IPS-NIHi7 (cell line): ENCODE results near the gene DAND5.
A peak's percentile ranks its signal among the peaks of the same experiment; 100 is the strongest.

Experiments used
- DNase-seq: peaks from one replicate; pipeline ENCODE4 v3.0.0; 2012; ENCODE audit warnings: mixed read lengths; ENCODE audit errors: extremely low spot score

Gene DAND5

DNA sequence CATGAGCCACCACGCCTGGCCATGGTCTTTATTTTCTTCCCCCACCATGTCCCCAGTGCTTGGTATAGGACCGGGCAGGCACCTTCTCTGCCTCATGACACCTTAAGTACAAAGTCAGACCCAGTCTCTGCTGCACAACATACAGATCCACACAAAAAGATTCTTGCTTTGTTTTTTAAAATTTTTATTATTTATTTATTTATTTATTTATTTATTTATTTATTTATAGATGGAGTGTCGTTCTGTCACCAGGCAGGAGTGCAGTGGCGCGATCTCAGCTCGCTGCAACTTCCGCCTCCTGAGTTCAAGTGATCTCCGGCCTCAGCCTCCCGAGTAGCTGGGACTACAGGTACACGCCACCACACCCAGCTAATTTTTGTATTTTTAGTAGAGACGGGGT lies 23.4 kb downstream of the DAND5 start:
- DNase-seq, result no peak

- no peak for DNase-seq
Measured at GRCh38 chr19:12993562-12993961, 24.2 kb downstream of the DAND5 start.

DNA sequence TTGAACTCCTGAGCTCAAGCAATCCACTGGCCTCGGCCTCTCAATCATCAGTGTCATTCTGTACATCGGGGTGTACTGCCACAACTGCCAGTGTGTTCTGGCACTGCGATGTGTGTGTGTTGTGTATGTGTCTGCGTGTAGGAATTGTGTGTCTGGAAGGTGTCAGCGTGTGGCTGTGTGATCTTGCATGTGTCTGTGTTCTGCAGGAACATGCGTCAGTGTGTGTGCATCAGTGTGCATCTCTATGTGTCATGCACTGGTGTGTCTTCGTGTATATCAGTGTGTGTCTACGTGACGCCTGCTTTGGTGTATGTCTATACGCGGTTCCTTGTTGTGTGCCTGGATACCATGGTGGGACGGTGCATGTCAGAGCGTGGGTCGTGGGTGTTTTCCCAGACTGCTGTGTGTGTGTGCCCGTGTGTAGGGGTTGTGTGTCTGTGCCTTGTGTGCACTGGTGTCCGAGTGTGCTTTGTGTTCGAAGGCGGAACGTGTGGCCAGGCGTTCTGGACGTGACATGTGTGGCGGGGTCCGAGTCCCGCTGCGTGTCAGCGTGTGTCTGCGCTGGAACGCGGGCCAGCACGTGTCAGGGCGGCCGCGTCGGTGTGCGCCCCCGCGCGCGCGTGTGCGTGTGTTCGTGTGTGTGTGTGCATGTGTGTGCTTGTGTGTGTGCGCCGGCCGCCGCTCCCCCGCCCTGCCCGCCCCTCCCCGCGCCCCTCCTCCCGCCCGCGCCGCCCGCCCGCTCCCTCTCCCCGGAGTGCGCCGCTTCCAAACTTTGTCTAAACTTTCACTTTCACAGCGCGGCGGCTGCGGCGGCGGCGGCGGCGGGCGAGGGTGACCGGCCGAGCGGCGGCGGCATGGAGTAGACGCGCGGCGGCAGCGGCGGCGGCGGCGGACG lies 25.6 kb downstream of the DAND5 start, which contains the start of gene NFIX:
NFIX (plus strand) TSS at position 775 of the 895 bp plus-strand sequence. CDS start 363 bp downstream, outside the sequence.
- peak; percentile 46 for DNase-seq

GRCh38 chr19:12995596-12996405 lies 26.4 kb downstream of the DAND5 start:
- DNase-seq, result peak; percentile 40

GRCh38 chr19:12996406-12997094 lies 27.2 kb downstream of the DAND5 start:
- DNase-seq, result peak; percentile 52

DNA sequence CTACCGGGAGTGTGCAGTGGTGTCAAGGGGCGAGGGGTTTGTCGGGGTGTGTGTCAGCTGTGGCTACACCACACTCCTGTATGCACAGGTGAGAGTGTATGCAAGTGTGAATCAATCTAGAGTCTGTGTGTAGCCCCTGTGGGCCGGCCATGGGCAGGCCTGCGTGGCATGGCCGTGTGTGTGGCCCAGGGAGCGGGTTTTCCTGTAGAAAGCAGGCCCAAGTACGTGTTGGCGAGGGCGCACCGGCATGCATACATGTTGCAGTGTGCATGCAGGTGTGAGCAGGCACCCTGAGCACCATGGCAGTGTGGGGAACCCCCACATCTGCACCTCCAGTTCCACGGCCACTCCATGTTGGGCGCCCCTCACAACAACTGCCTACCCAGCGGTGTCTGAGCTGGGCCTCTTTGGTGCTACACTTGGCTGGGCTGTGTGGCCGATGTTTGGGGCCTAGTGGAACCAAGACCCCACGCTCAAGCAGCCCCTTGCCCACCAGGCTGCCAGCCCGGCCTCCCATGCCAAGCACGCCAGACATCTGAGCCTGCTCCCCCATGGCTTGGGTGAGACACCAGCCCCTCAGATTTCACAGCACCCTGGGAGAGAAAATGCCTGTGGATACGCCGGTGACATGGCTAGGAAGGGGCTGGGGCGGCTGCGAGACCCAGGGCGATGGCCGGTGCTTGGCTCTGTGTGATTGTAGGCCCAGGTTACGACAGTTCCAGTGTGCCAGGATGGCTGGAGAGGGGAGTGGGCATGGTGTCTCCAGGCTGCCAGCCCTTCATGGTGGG lies 28.0 kb downstream of the DAND5 start:
- no peak for DNase-seq

DNA sequence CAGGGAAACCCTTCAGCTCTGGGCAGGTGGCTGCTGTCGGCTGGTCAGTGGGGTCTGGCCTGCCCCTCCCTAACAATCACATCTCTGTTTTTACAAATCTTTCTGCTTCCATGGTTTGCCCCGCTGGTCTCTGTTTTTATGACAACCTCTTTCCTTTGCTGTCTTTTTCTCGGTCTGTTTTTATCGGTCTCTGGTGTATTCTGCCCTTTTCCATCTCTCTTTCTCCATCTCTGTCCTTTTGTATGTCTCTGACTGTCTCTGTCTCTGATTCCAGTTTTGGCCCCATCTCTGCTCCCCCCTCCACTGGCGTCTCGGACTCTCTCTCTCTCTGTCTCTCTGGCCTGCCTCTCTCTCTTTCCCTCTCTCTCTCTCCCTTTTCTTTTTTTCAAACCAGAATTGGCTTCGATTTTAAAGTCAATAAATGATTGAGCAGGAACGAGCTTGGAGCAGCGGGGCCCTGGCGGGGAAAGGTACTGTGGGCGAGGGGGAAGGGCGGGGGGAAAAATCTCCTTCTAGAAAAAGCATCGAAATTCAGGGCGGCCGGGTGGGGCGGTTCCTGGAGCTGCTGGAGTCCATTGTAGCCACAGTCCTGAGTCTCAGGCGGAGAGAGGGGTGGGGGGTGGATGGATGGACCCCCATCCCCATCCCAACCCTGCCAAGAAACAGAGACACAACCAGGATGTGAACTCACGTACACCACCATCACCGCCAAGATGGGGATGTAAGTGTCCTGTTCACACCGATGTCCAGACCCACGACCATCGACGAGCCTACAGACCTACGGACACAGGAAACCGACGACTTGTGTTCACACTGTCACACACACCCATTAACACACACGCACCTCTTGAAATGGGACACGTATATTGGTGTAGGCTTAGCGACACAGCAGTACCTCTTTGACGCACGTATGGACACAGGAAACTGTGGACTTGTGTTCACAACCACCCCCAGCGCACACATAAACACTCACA lies 28.9 kb downstream of the DAND5 start:
- DNase-seq, result no peak

GRCh38 chr19:13001166-13001501 lies 31.8 kb downstream of the DAND5 start:
- DNase-seq, result no peak

GRCh38 chr19:13001502-13002165 lies 32.3 kb downstream of the DAND5 start:
- DNase-seq, result no peak

DNA sequence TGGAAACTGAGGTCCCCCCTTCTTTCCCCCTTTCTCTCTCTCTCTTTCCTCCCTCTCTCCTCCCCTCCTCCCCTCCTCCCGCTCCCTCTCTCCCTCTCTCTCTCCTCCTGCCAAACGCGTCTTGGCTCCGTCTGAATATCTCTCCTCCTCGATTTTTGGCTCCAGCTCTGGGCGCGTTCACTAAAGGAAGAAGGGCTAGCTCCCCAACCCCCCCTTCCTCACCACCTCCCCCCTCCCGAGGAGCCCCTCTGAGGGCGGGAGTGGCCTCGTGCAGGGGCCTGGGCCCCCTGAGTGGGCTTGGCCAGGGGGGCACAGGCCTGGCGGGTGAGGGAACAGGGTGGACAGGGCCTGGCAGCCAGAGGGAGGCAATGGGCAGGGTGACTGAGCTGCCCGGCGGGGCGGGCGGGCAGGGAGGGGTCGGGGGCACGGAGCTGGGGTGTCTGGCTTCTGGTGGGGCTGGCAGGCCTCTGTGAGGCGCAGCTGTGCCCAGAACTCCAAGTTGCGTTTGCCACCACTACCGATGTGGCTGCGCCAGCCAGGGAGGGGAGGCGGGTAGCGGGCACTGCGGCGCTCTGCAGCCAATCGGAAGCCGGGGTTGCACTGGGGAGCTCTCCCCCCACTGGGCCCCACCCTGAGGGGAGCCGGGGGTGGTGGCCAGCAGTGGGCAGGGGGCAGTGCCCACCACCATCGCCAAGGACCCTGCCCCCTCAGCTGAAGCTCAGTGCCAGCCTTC lies 33.0 kb downstream of the DAND5 start:
- DNase-seq, result no peak

- DNase-seq, result no peak
Measured at GRCh38 chr19:13003081-13003480, 33.7 kb downstream of the DAND5 start.

- DNase-seq, result no peak
Measured at GRCh38 chr19:13004273-13004672, 34.9 kb downstream of the DAND5 start.

DNA sequence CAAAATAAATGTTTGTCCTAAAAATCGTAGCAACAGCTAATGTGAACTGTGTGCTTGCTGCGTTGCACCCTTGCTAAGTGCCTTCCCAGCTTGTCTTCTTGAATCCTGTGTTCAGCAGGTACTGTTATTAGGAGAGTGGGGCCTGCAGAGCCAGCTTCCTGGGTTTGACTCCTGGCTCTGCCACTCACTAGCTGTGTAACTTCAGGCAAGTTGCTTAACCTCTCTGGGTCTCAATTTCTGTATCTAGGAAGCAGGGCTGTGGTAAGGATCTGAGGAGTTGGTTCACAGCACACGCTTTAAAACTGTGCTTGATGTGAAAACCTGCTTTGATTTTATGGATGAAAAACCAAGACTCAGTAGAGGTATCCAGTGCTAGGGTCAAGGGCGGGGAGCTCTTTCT lies 35.9 kb downstream of the DAND5 start:
- DNase-seq, result no peak

DNA sequence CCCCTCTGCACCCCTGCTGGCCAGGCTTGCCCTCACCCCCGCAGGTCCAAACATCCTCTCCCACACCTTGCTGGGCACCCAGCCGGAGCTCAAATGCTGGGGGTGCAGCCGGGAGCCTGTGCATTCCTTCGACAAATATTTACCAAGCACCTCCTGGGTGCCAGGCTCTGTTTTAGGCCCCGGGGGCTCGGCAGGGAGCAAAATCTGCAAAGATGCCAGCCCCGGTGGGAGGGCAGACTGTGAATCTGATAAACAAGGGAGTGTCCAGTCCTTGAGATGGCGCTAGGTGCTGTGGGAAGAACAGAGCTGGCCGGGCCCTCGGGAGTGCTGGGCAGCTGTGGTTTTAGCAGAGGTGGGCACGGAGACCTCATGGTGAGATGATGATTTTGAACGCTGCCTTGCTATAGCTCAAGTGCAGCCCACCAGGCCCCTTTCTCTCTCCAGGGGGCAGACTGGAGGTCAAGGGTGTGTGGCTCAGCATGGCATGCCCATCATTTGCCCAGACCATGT lies 36.5 kb downstream of the DAND5 start:
- no peak for DNase-seq

- DNase-seq, result no peak
Measured at GRCh38 chr19:13006431-13007281, 37.3 kb downstream of the DAND5 start.

GRCh38 chr19:13007292-13008045 lies 38.1 kb downstream of the DAND5 start:
- no peak for DNase-seq
